Activated naive CD4-positive, alpha-beta T cell treated with anti-CD3 and anti-CD28 coated beads, Interleukin-2, amount 50 U/mL, for 72 hours (primary cell): ENCODE data around the gene SMC1A. TPM values are rescaled to one million over a fixed set of nuclear protein-coding genes. Genes with fewer than 3 reads are reported as not detected.
"Not testable (repeated sequence)": the region's sequence is repeated elsewhere in the genome, so short reads cannot be mapped to it uniquely, and the experiment has no call there.

ENCODE experiments used
- ATAC-seq, 2 donors: fragments of 150-1000 bp; cut with Tn5 transposase; 2 replicates each; pipeline ENCODE4 v1.10.0; 2021; ENCODE audit warnings: mild to moderate bottlenecking in 2 of 2, moderate library complexity in 2 of 2
- DNase-seq, 2 donors: peaks; one replicate each; pipeline ENCODE4 v3.0.0; 2021 to 2022; ENCODE audit warnings: low spot score in 2 of 2
- H3K27ac Mint-ChIP-seq, 2 donors: one replicate each; pipeline ENCODE4 v1.8.0; 2022; ENCODE audit warnings: mild to moderate bottlenecking in 2 of 2, mixed read lengths in 2 of 2
- H3K36me3 Mint-ChIP-seq, 2 donors: one replicate each; pipeline ENCODE4 v1.8.0; 2022; ENCODE audit warnings: mixed read lengths in 2 of 2
- H3K9me3 Mint-ChIP-seq, 2 donors: one replicate each; pipeline ENCODE4 v1.8.0; 2022; ENCODE audit warnings: mixed read lengths in 2 of 2
- total RNA-seq, 2 donors: library from RNA; stranded (reverse); gene quantifications; one replicate each; pipeline ENCODE4 v1.2.3, GENCODE V29; 2022

Gene SMC1A
- 100 to 1,000 TPM; 119 to 152 TPM for total RNA-seq

DNA sequence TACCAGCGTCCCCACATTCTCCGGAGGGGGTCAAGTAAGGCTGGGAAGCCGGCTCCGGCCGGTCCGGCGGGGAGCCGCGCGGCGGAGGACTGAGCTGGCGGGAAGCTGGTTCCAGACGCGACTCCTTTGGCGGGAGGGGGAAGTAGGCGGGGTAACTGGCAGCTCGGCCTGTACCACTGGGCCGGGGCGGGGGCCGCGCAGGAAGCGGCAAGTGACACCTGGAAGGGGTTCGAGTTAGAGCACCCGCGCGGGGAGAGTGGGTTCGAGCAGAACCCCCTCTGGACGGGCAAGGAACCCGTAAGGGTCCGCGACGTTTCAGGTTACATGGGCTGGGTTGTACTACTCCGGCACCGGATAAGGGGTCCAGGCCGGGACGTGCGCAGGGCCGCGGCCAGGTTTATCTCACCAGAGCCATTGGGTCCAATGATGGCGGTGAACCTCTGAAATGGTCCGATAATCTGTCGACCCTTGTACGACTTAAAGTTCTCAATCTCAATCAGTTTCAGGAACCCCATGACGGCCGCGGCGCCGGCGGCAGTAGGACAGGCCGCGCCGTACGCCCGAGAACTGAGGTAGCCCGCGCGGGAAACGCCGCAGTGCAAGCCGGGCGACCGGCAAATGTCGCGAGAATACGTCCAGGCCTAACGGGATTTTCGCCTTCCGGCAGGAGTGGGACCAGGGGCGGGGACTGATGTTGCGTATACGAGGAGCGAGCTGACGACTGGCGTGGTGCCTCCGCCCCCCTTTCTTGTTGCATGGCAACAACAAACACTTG lies at the start of gene SMC1A:
Gene SMC1A (minus strand): TSS at position 569 of the 775 bp plus-strand sequence. CDS start 54 bp downstream, at position 515.
- DNase-seq (peak; percentile 90 to 94), ATAC-seq (peak; percentile 89 to 91)
- Mint-ChIP-seq H3K9me3 (no peaks in the 10 kb centered on the region), H3K36me3 (peaks cover 16 to 17% of the 10 kb centered on the region in 2 donors), H3K27ac (peak within 1 kb of the TSS; percentile 89 to 100)

DNA sequence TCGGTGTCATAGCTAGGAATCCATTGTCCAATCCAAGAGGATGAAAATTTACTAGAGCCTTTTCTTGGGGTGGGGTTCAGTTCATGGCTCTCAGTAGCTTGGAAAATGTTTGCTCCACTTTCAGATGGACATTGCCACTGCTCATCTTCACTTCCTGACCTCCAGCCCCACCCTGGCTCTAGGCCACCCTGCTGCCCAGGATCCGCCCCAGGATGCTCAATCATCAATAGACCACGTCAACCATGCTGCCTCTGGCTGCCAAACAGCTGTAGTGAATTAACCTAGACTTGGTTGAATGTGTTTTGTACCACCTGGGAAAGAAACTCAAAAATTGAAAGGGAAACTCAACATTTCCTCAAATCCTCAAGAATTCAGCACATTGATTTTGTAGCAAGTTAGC lies 48.9 kb upstream of the SMC1A start:
- no peak for ATAC-seq
- no peaks in the 10 kb centered on the region for H3K36me3 Mint-ChIP-seq
- H3K27ac Mint-ChIP-seq = no peak overlapping the region
- H3K9me3 Mint-ChIP-seq = no peaks in the 10 kb centered on the region
- no peak for DNase-seq

DNA sequence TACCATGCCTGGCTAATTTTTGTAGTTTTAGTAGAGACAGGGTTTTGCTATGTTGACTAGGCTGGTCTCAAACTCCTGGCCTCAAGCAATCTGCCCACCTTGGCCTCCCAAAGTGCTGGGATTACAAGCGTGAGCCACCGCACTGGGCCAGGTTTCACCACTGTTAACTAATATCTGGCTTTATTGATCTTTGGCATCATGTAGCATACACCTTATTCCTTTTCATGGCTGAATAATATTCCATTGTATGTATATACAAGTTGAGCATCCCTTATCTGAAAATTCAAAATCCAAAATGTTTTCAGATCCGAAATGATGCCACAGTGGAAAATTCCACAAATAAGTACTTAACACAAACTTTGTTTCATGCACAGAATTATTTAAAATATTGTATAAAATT lies 46.2 kb upstream of the SMC1A start:
- ATAC-seq, DNase-seq, H3K36me3 Mint-ChIP-seq, H3K27ac Mint-ChIP-seq, H3K9me3 Mint-ChIP-seq: not testable (repeated sequence)

DNA sequence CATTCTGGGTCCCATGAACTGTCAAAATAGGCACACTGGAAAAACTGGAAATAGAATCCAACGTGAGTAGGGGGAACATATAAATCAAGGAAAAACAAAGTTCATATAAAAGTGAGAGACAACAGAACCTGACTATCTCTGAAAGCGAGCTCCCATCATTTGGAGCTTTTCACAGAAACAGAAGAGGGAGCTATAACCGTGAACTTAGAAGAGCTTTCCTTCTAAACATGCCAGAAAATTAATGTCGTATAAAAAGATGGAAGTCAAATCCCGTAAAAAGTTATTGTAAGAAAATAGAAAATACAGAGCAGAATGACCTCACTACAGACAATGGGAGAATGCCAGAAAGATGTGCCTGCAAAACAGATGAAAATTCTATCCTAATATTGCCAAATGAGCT lies 35.6 kb upstream of the SMC1A start:
- Mint-ChIP-seq H3K27ac (no peak overlapping the region), H3K9me3 (no peaks in the 10 kb centered on the region), H3K36me3 (no peaks in the 10 kb centered on the region)
- no peak for ATAC-seq
- no peak for DNase-seq

DNA sequence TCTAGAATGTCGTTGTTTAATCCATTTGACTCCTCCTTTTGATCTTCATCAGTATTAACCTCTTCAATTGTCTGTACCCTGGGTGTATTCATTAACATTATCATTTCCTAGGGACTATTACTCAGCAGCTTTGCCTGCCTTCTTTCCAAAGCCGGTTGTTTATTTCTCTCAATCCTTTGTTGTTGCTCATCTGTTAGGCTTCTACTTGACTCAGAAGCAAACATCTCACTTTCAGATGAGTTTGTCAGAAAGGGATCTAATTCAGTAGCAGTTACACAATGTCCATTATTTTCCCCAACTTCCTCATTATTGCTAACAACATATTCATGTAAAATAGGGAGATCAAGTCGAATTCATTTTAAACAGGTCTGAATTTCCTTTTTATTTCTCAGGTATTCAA lies 33.8 kb upstream of the SMC1A start:
- ATAC-seq (no peak), DNase-seq (no peak)
- no peak overlapping the region for H3K27ac Mint-ChIP-seq
- H3K36me3 Mint-ChIP-seq = no peaks in the 10 kb centered on the region
- H3K9me3 Mint-ChIP-seq = no peaks in the 10 kb centered on the region

DNA sequence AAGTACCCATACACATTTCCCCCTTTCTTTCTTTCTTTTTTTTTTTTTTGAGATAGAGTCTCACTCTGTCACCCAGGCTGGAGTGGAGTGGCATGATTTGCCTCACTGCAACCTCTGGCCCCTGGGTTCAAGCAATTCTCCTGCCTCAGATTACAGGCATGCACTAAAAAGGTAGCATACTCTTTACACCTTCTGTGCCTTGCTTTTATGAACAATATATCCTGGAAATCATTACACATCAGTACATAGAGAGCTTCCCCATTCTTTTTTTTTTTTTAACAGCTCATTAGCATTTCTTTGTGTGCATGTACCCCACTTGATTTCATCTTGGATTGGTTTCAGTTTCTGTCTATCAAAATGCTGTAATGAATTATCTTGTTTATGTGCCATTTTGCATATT lies 30.4 kb upstream of the SMC1A start:
- Mint-ChIP-seq H3K9me3 (no peaks in the 10 kb centered on the region), H3K27ac (no peak overlapping the region), H3K36me3 (no peaks in the 10 kb centered on the region)
- ATAC-seq = peak in 1 of 2 donors; percentile 30
- no peak for DNase-seq

- no peak for ATAC-seq
These were observed 27.2 kb upstream of the SMC1A start for GRCh38 chrX:53449632-53450031.

DNA sequence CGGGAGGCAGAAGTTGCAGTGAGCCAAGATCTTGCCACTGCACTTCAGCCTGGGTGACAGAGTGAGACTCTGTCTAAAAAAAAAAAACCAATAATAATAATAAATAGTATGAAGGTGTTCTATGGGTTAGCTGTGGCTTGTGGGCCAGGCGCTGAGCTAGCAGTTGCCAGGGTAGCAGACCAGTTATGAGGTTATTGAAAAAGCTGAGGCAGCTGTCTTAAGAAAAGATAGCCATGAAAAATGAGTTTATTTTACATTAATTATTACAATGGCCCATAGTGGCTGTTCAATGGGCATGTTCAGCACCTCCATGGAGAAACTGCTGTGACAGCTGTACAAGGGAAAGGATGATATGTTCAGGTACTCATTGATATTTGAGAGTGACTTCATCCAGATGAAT lies 25.0 kb upstream of the SMC1A start:
- ATAC-seq (no peak), DNase-seq (no peak)
- no peaks in the 10 kb centered on the region for H3K36me3 Mint-ChIP-seq
- H3K9me3 Mint-ChIP-seq = no peaks in the 10 kb centered on the region
- no peak overlapping the region for H3K27ac Mint-ChIP-seq

More at GRCh38 chrX:53449632-53450031, 27.2 kb upstream of the SMC1A start:
- H3K9me3 Mint-ChIP-seq = no peaks in the 10 kb centered on the region
- H3K36me3 Mint-ChIP-seq = no peaks in the 10 kb centered on the region
- H3K27ac Mint-ChIP-seq = no peak overlapping the region
- no peak for DNase-seq

- DNase-seq (peak in 1 of 2 donors; percentile 48), ATAC-seq (peak; percentile 31 to 53)
- Mint-ChIP-seq H3K27ac (no peak overlapping the region), H3K9me3 (no peaks in the 10 kb centered on the region), H3K36me3 (no peaks in the 10 kb centered on the region)
These were observed 23.5 kb upstream of the SMC1A start for GRCh38 chrX:53445977-53446376.

GRCh38 chrX:53442322-53442631 lies 19.8 kb upstream of the SMC1A start:
- ATAC-seq = peak in 1 of 2 donors; percentile 3
- Mint-ChIP-seq H3K9me3 (no peaks in the 10 kb centered on the region), H3K27ac (no peak overlapping the region), H3K36me3 (no peaks in the 10 kb centered on the region)
- no peak for DNase-seq

GRCh38 chrX:53441531-53442321 lies 19.3 kb upstream of the SMC1A start:
- peak overlapping the region; percentile 22 to 84 for H3K27ac Mint-ChIP-seq
- peak; percentile 77 to 87 for DNase-seq

DNA sequence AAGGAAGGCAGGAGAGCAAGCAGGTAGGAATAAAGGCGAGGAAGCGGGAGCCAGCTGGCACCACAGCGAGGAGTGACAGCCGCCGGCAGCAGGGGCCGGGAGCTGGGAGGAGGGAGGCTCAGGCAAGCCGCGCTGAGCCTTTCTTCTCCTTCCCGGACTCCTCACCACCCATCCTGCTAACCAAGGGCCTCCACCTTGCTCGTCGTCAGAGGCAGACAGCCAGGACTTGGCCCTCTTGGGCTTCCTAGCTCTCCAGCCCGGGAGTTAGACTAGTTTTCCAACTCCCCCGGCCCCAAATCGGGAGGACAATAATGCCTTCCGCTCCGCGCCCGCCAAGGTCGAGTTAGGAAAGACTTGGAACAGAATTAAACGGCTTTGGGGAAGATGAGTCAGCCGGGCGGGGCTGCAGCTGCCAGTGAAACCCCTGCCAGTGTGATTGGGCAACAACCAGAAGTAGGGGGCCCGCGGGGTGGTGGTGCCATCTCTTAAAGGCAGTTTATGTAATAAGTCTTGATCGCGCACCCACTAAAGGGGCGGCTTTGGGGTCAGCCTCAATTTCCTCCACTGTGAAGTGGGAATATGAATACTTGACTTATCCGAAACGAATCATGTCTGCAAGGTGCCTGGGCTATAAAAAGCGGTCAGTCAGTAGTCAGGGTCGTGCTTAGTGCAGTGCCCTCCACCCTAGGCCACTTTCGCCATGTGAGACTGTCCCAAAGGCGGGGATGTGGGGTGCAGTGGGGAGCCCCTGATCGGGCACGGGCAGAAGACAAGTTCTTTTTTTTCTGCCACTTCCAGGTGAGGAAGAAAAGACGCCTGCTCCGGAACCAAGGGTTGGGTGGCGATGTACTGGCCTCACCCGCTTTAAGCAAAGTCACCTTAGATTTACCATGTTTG lies 18.4 kb upstream of the SMC1A start:
- ATAC-seq = peak; percentile 4 to 28
- Mint-ChIP-seq H3K27ac (peak overlapping the region; percentile 36 to 84), H3K36me3 (no peaks in the 10 kb centered on the region), H3K9me3 (no peaks in the 10 kb centered on the region)
- no peak for DNase-seq

More at GRCh38 chrX:53441531-53442321, 19.3 kb upstream of the SMC1A start:
- peak; percentile 86 to 88 for ATAC-seq
- Mint-ChIP-seq H3K36me3 (no peaks in the 10 kb centered on the region), H3K9me3 (no peaks in the 10 kb centered on the region)

- peak overlapping the region in 1 of 2 donors; percentile 84 for H3K27ac Mint-ChIP-seq
- H3K36me3 Mint-ChIP-seq = no peaks in the 10 kb centered on the region
- H3K9me3 Mint-ChIP-seq = no peaks in the 10 kb centered on the region
- no peak for DNase-seq
- no peak for ATAC-seq
These were observed 17.6 kb upstream of the SMC1A start for GRCh38 chrX:53440101-53440500.

DNA sequence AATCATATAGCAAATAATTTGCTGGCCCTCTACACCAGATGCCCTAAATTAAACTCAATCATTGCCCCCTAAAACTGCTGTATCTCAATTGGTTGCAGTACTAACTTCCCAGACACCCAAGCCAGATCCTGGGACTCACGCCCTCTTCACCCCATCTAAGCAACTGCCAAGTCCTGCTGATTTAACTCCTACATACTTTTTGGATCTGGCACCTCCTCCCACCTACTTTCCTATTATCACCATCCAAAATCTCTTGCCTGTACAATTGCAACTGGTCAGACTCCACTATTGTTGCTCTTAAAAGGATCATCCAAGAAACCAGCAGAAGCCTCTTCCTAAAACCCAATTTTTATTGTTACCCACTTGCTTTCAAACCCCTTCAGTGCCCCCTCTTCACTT lies 16.4 kb upstream of the SMC1A start:
- no peaks in the 10 kb centered on the region for H3K9me3 Mint-ChIP-seq
- ATAC-seq = no peak
- DNase-seq = no peak
- no peak overlapping the region for H3K27ac Mint-ChIP-seq
- H3K36me3 Mint-ChIP-seq = peaks cover 5 to 6% of the 10 kb centered on the region in 2 donors

DNA sequence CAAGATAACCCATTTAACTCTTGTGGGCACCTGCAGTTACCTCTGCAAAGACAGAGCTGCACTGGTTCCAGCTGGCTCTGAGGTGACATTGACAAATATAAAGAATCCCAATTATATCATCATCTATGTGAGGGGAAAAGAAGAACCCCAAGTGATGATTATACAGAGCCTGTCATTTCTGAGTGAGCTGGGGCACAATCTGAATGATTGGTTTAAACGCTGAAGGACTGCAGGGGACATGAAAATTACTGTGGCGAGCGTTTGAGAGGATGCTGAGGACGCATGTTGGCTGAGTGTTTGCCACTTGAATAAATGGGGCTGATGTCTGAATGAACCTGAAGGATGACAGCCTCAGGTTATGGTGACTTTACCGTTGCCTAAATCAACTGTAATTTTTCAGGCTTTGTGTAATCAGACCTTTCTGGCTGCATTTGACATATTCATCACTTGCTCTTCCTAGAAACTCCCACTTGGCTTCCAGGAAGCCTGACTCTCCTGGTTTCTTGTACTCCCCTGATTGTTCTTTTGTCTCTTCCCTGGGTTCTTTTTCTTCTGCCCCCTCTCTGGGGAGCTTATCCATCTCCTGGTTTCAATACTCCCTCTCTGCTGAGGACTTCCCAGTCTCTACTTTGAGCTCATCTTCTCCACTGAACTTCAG lies 15.8 kb upstream of the SMC1A start:
- no peaks in the 10 kb centered on the region for H3K9me3 Mint-ChIP-seq
- ATAC-seq (no peak), DNase-seq (no peak)
- no peak overlapping the region for H3K27ac Mint-ChIP-seq
- peaks cover 8 to 10% of the 10 kb centered on the region in 2 donors for H3K36me3 Mint-ChIP-seq

DNA sequence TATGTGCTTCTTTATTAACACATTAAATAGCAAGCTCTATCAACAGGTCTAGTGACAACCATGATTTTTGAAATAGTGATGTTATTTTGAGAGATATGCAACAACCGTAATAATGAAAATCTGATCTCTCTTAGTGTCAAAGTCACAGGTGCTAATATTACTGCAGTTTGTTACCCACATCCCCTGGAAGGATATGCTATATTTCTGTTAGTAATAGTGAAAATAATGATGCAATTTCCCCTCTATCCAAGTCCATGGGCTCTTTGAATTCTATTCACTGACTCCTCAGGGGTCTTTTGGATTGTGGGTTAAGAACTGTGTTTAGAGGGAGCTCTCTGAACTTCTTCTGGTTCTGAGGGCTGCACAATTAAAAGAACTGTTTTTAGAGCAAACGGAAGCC lies 14.8 kb upstream of the SMC1A start:
- Mint-ChIP-seq H3K9me3 (no peaks in the 10 kb centered on the region), H3K27ac (no peak overlapping the region), H3K36me3 (peaks cover 8 to 10% of the 10 kb centered on the region in 2 donors)
- ATAC-seq = no peak
- no peak for DNase-seq
